Activated naive CD4-positive, alpha-beta T cell treated with anti-CD3 and anti-CD28 coated beads, Interleukin-2, amount 50 U/mL, for 72 hours (primary cell): Measurements from ENCODE around the gene DBN1. TPM values are rescaled to one million over a fixed set of nuclear protein-coding genes. Genes with fewer than 3 reads are reported as not detected.
"Not testable (repeated sequence)": the region's sequence is repeated elsewhere in the genome, so short reads cannot be mapped to it uniquely, and the experiment has no call there.

Experiments used
- ATAC-seq, 2 donors: fragments of 150-1000 bp; cut with Tn5 transposase; 2 replicates each; pipeline ENCODE4 v1.10.0; 2021; ENCODE audit warnings: mild to moderate bottlenecking in 2 of 2, moderate library complexity in 2 of 2
- DNase-seq, 2 donors: peaks; one replicate each; pipeline ENCODE4 v3.0.0; 2021 to 2022; ENCODE audit warnings: low spot score in 2 of 2
- H3K27ac Mint-ChIP-seq, 2 donors: one replicate each; pipeline ENCODE4 v1.8.0; 2022; ENCODE audit warnings: mild to moderate bottlenecking in 2 of 2, mixed read lengths in 2 of 2
- H3K36me3 Mint-ChIP-seq, 2 donors: one replicate each; pipeline ENCODE4 v1.8.0; 2022; ENCODE audit warnings: mixed read lengths in 2 of 2
- H3K9me3 Mint-ChIP-seq, 2 donors: one replicate each; pipeline ENCODE4 v1.8.0; 2022; ENCODE audit warnings: mixed read lengths in 2 of 2
- total RNA-seq, 2 donors: library from RNA; stranded (reverse); gene quantifications; one replicate each; pipeline ENCODE4 v1.2.3, GENCODE V29; 2022

Gene DBN1
- total RNA-seq, 2 donors from 2014 or later, result 5.5 to 20.2 TPM

- no peaks in the 10 kb centered on the region for H3K9me3 Mint-ChIP-seq
- no peaks in the 10 kb centered on the region for H3K36me3 Mint-ChIP-seq
- H3K27ac Mint-ChIP-seq, result no peak overlapping the region
- DNase-seq (no peak), ATAC-seq (no peak)
Observed at GRCh38 chr5:177496070-177496726, 22.8 kb upstream of the DBN1 start.

- ATAC-seq, result no peak
- no peak overlapping the region for H3K27ac Mint-ChIP-seq
- H3K9me3 Mint-ChIP-seq, result no peaks in the 10 kb centered on the region
- DNase-seq, result no peak
- no peaks in the 10 kb centered on the region for H3K36me3 Mint-ChIP-seq
Observed at GRCh38 chr5:177495243-177496060, 22.0 kb upstream of the DBN1 start.

- Mint-ChIP-seq H3K36me3 (no peaks in the 10 kb centered on the region), H3K27ac (peak overlapping the region; percentile 44 to 75), H3K9me3 (no peaks in the 10 kb centered on the region)
- DNase-seq (peak in 1 of 2 donors; percentile 71), ATAC-seq (peak; percentile 28 to 62)
Observed at GRCh38 chr5:177494346-177495195, 21.1 kb upstream of the DBN1 start.

GRCh38 chr5:177493795-177494345, 20.4 kb upstream of the DBN1 start:
- no peak for ATAC-seq
- no peak for DNase-seq
- Mint-ChIP-seq H3K27ac (peak overlapping the region; percentile 44 to 75), H3K36me3 (no peaks in the 10 kb centered on the region), H3K9me3 (no peaks in the 10 kb centered on the region)

GRCh38 chr5:177492841-177493240, 19.4 kb upstream of the DBN1 start:
- no peak for ATAC-seq
- Mint-ChIP-seq H3K27ac (peak overlapping the region; percentile 36 to 75), H3K9me3 (no peaks in the 10 kb centered on the region), H3K36me3 (no peaks in the 10 kb centered on the region)
- DNase-seq, result no peak

GRCh38 chr5:177491983-177492746, 18.7 kb upstream of the DBN1 start:
- H3K27ac Mint-ChIP-seq, result peak overlapping the region in 1 of 2 donors; percentile 36
- ATAC-seq, result no peak

GRCh38 chr5:177491429-177491945, 18.1 kb upstream of the DBN1 start:
- H3K9me3 Mint-ChIP-seq, result no peaks in the 10 kb centered on the region
- peak in 1 of 2 donors; percentile 72 for DNase-seq
- peak; percentile 3 to 51 for ATAC-seq
- H3K36me3 Mint-ChIP-seq, result no peaks in the 10 kb centered on the region
- H3K27ac Mint-ChIP-seq, result no peak overlapping the region

More at GRCh38 chr5:177491983-177492746, 18.7 kb upstream of the DBN1 start:
- no peak for DNase-seq
- no peaks in the 10 kb centered on the region for H3K36me3 Mint-ChIP-seq
- H3K9me3 Mint-ChIP-seq, result no peaks in the 10 kb centered on the region

- no peaks in the 10 kb centered on the region for H3K9me3 Mint-ChIP-seq
- no peak for ATAC-seq
- no peaks in the 10 kb centered on the region for H3K36me3 Mint-ChIP-seq
- DNase-seq, result no peak
- peak overlapping the region in 1 of 2 donors; percentile 49 for H3K27ac Mint-ChIP-seq
Observed at GRCh38 chr5:177490992-177491391, 17.6 kb upstream of the DBN1 start.

GRCh38 chr5:177490311-177490991, 17.0 kb upstream of the DBN1 start:
- ATAC-seq (no peak), DNase-seq (no peak)
- Mint-ChIP-seq H3K27ac (peak overlapping the region; percentile 33 to 49), H3K9me3 (no peaks in the 10 kb centered on the region), H3K36me3 (no peaks in the 10 kb centered on the region)

GRCh38 chr5:177489119-177489716, 15.8 kb upstream of the DBN1 start:
- ATAC-seq (no peak), DNase-seq (no peak)
- H3K9me3 Mint-ChIP-seq, result no peaks in the 10 kb centered on the region
- no peaks in the 10 kb centered on the region for H3K36me3 Mint-ChIP-seq
- H3K27ac Mint-ChIP-seq, result no peak overlapping the region

- no peak overlapping the region for H3K27ac Mint-ChIP-seq
- DNase-seq, result no peak
- ATAC-seq, result no peak
- H3K36me3 Mint-ChIP-seq, result no peaks in the 10 kb centered on the region
- H3K9me3 Mint-ChIP-seq, result no peaks in the 10 kb centered on the region
Observed at GRCh38 chr5:177487975-177488374, 14.5 kb upstream of the DBN1 start.

- no peaks in the 10 kb centered on the region for H3K36me3 Mint-ChIP-seq
- DNase-seq, result no peak
- no peaks in the 10 kb centered on the region for H3K9me3 Mint-ChIP-seq
- no peak for ATAC-seq
- H3K27ac Mint-ChIP-seq, result no peak overlapping the region
Observed at GRCh38 chr5:177487144-177487543, 13.7 kb upstream of the DBN1 start.

GRCh38 chr5:177486256-177486655, 12.8 kb upstream of the DBN1 start:
- no peak for ATAC-seq
- H3K36me3 Mint-ChIP-seq, result no peaks in the 10 kb centered on the region
- no peaks in the 10 kb centered on the region for H3K9me3 Mint-ChIP-seq
- no peak for DNase-seq
- no peak overlapping the region for H3K27ac Mint-ChIP-seq

- H3K27ac Mint-ChIP-seq, result peak overlapping the region in 1 of 2 donors; percentile 29
- not testable (repeated sequence) for H3K9me3 Mint-ChIP-seq, ATAC-seq, H3K36me3 Mint-ChIP-seq, DNase-seq
Observed at GRCh38 chr5:177485753-177486152, 12.3 kb upstream of the DBN1 start.
